HTERT RPE-1 (cell line): Measurements from ENCODE around the gene GPR132.

Experiments used
- in situ Hi-C: fragments of 300-500 bp; cut with MboI; formaldehyde crosslinking; loops from 4 replicates; pipeline ENCODE4 v1.14.3; 2020; ENCODE audit warnings: low sequenced_read_pairs

Gene GPR132

DNA sequence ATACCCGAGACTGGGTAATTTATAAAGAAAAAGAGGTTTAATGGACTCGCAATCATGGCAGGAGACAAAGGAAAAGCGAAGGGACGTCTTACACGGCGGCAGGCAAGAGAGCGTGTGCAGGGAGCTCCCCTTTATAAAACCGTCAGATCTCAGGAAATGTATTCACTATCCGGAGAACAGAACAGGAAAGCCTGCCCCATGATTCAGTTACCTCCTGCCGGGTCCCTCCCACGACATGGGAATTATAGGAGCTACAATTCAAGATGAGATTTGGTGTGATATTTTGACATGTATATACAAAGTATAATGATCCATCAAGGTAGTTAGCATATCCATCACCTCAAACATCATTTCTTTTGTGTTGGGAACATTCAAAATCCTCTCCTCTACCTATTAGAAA lies 42.1 kb downstream of the GPR132 start:
- in situ Hi-C loops = no loop called here

GRCh38 chr14:105022276-105022670 lies 43.0 kb downstream of the GPR132 start:
- in situ Hi-C loops = no loop called here

DNA sequence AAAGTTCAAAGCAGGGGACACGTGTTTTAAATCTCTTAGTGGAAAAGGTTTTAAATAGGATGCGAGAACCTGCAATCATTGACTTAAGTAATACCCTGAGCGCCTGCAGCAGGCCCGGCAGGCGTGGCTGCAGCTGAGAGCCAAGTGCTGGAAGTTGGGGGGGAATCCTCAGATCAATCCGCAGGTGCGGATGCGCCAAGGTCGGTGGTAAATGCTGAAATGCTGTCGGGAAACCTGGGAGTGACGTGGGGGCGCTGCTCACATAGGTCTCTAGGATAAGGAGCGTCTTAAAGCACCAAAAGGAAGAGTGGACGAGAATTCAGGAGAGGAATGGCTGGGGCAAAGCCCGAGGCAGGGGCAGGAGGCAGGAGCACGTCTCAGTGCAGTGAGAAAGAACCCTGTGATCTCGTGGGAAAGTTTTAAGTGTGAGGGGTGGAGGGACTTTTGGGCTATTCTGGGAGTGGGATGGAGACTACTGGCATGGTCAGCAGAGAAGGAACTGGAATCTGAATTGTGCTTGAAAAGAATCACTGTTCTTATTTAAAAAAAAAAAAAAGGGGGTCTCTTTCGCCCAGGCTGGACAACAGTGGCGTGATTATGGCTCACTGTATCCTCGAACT lies 43.5 kb downstream of the GPR132 start:
- in situ Hi-C loops = no loop called here

- in situ Hi-C loops = no loop called here
Observed at GRCh38 chr14:105020815-105021655, 44.2 kb downstream of the GPR132 start, which contains the start of gene CDCA4. TSS of gene CDCA4 (minus strand) at chr14:105021083. CDS start at chr14:105011929, 9,154 bp downstream.

GRCh38 chr14:105019861-105020814 lies 45.1 kb downstream of the GPR132 start:
- in situ Hi-C loops = no loop called here

- in situ Hi-C loops = no loop called here
Observed at GRCh38 chr14:105018414-105018813, 46.8 kb downstream of the GPR132 start.

DNA sequence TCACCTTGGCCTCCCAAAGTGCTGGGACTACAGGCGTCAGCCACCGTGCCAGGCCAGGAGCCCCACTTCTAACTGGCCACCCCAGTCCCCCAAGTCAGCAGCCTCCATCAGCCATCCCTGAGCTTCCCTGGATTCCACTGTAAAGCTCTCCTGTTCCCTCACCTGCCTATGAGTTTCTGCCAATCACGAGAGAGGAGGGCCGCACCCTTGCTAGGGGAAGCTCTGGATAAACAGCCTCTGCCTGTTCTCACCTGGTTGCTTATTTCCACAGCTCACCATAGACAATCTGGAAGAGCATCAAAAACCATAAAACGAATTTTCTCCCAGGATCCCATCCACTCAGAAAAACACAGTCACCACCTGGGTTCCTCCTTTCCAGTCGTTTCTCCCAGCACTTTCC lies 49.3 kb downstream of the GPR132 start:
- in situ Hi-C loops = no loop called here

- in situ Hi-C loops = no loop called here
Observed at GRCh38 chr14:105015242-105015641, 50.0 kb downstream of the GPR132 start.

GRCh38 chr14:105014631-105015030 lies 50.6 kb downstream of the GPR132 start:
- in situ Hi-C loops = no loop called here

GRCh38 chr14:105014032-105014431 lies 51.2 kb downstream of the GPR132 start:
- in situ Hi-C loops = no loop called here

GRCh38 chr14:105013150-105013785 lies 52.0 kb downstream of the GPR132 start:
- in situ Hi-C loops = no loop called here

GRCh38 chr14:105012171-105012985 lies 52.9 kb downstream of the GPR132 start:
- in situ Hi-C loops = no loop called here

GRCh38 chr14:105011312-105011990 lies 53.8 kb downstream of the GPR132 start:
- in situ Hi-C loops = no loop called here

DNA sequence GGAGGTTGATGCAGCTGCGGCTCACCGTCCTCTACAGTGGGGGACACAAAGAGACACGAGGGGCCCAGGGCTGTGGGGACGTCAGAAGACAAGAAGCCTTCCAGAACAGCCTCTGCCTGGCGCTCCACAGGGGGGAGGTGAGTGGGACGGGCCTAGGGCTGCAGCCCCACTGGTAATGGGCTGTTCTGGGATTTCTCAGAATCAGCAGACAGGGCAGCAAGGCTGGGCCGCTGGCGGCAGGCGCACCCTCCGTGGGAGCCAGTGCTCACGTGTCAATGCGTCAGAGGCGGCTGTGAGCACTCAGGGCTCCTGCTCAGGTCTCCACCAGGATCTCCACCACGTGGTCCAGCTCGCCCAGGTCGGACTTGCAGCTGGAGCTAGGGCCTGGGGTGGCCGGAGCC lies 54.3 kb downstream of the GPR132 start:
- in situ Hi-C loops = no loop called here

GRCh38 chr14:105010106-105010505 lies 55.1 kb downstream of the GPR132 start:
- in situ Hi-C loops = no loop called here

DNA sequence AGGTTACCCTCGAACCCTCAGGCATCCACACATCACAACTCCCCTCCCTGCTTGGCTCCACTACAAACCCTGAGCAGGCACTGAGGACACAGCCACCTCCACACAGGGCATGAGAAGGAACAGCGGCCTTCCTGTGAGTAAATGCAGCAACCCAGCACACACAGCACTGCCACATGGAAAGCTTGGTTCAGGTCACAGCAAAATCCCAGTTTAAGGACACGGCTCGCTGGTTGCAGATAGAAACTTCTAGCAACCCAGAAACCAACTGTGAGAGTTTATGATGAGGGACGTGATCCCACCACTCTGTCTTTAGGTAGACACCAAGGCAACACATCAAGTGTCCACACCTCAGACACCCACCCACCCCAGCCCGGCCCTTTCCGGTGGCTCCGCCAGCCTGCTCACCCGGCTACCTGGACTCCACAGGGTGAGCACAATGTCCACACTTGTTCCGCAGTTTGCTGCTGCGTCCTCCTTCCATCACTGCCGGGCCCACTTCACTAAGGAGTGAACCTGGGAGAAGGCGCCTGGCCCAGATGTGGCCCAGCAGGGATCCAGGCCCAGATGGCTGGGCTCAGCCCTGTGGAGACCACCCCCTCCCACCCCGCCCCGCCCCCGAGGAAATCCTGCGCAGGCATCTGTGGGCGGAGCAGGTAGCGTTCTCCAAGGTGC lies 57.5 kb downstream of the GPR132 start:
- in situ Hi-C loops = no loop called here

DNA sequence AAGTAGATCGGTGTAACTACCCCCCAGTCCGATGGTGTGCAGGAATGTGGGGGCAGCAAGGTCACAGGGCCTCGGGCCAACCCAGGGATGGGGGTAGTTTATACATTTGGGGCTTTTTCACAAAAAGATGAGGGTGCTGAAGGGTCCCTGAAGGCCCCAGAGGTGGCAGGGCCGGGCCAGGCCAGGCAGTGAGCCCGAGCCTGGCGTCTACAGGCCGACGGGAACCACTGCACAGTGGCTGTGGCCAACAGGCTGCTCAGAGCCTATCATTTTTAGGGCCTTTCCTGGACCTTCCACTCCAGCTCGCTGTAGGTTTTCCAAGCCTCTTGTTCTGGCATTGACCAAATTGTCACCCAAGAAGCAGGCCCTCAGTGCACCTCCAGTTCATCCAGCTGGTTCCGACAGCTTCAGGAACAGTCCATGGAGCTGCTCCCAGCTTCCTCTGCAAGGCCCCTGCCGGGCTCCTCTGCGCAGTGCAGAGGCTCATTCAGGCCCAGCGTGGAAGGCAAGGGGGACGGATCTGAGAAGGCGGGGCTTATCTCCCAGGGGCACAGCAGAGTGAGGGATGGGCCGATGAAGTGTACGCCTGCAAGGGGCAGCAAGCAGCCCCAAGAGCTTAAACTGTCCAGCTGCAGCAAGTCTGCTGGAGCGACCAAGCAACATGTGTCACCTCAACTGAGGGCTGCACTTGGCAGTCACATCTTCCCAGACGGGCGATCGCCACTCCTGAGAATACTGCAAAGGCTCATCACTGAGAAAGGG lies 58.2 kb downstream of the GPR132 start:
- in situ Hi-C loops = no loop called here
